Brain pericyte (primary cell): ENCODE data around the gene REG1A.

Experiments
- DNase-seq: peaks from one replicate; pipeline ENCODE4 v3.0.0-alpha.2; 2012; ENCODE audit warnings: low read depth, low spot score

Gene REG1A, protein sequence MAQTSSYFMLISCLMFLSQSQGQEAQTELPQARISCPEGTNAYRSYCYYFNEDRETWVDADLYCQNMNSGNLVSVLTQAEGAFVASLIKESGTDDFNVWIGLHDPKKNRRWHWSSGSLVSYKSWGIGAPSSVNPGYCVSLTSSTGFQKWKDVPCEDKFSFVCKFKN

DNA sequence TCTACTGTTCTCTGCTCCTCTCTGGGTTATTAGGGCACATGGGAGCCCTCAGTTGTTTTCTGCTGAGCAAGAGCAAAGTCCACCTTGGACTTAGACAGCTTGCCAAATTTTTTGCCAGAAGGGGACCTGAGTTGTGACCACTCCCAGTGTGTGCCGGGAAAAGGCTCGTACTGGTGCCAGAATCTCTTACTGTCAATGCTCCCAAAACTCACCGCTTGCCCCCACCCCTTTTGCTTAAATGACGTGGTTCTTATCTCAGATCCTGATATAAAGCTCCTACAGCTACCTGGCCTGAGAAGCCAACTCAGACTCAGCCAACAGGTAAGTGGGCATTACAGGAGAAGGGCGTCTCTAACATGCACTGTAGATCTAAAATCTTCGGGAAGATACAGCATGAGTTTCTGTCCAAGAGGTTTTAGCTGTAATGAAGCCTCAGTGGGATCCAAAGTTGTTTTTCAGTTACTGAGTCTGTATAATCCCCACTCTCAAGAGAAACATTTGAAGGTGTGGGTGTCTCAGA is at the start of gene REG1A:
REG1A (plus strand) TSS at position 295 of the 520 bp plus-strand sequence. CDS start 374 bp downstream, outside the sequence.
- DNase-seq = no peak

GRCh38 chr2:79071078-79071477 is 49.2 kb upstream of the REG1A start:
- DNase-seq = no peak

- DNase-seq = no peak
These were observed 37.3 kb upstream of the REG1A start for GRCh38 chr2:79082987-79083386.

DNA sequence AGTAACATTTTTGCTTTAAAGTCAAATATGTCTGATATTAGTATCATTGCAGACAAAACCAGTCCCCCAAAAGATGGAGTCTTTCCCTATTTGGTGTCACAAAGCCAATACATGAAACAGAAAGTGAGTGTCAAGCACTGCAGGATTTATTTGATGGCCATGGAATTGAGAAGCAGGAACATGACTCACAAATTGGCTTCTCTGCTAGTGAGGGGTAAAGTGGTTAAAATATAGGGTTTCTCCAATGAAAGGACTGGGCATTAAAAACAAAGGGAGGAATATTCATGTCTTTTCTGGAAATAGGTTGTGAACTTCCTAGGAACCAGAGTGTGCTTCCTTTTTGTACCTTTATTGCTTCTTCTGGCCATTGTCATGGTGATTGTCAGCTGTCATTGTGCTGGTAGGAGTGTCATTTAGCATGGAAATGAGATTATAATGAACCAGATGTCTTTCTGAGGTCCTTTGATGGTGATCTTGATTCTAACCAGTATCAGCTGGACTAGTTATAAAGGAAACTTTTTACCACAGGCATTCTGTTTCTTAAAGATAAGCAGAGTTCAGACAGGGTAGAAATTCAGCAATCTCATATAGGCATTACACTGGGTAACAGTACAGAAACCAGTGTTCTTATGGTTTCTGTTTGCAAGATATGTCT is 36.6 kb upstream of the REG1A start:
- no peak for DNase-seq

- no peak for DNase-seq
These were observed 35.7 kb upstream of the REG1A start for GRCh38 chr2:79084495-79085135.

GRCh38 chr2:79085382-79085781 is 34.9 kb upstream of the REG1A start:
- no peak for DNase-seq

DNA sequence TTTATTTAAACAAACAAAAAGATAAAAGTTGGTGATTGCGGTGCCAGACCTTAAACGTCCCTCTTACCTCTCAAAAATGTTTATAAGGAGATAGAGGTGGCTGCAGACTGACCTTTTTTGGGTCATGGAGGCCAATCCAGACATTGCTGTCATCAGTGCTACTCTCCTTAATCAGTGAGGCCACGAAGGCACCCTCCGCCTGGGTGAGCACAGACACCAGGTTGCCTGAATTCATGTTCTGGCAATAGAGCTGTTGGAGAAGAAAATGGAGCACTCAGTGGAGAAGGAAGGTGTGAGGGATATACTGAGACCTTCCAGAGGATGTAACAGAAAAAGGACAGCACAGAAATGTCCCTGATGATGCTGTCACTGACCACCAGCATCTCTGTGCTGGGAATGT is 34.0 kb upstream of the REG1A start:
- DNase-seq = no peak

GRCh38 chr2:79087785-79088364 is 32.4 kb upstream of the REG1A start, which contains the start of gene REG1B:
Gene REG1B, minus strand, starts transcription at chr2:79087993. Its CDS starts 381 bp downstream, at chr2:79087612.
- no peak for DNase-seq

DNA sequence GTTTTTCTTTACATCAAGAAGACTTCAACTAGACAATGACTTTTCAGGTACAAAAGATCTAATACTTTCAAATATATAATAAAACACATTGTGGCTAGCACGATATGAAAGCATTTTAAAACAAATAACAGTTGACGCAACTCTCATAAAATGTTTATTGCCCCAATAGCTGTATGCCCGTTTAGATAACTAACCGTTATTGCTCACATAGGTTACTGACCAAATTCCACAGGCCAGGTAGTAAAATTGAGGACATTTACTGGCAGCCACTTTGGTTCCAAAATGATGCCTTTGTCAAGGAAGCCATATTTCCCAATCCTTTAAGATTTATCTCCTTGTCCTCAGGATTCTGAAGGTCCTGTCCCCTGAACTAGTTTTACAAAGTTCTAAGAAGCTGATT is 29.6 kb upstream of the REG1A start:
- no peak for DNase-seq

DNA sequence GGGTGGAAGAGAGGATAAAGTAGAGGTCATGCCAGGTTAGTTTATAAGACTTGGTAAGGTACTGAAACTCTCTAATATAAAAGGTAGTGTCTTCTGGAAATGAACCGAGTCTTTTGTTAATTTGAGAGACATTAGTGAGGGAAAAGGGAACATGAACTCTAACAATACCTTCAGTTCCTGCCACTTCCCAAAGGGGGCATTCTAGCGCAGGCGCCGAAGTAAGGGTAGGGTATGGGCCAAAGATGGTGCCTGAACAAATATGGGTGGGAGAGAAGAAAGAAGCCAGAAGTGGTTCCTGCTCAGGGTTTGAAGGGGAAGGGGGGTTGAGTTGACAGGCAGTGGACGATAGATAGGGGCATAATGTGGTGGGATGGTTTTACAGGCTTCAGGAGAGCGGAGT is 22.4 kb upstream of the REG1A start:
- DNase-seq = no peak

DNA sequence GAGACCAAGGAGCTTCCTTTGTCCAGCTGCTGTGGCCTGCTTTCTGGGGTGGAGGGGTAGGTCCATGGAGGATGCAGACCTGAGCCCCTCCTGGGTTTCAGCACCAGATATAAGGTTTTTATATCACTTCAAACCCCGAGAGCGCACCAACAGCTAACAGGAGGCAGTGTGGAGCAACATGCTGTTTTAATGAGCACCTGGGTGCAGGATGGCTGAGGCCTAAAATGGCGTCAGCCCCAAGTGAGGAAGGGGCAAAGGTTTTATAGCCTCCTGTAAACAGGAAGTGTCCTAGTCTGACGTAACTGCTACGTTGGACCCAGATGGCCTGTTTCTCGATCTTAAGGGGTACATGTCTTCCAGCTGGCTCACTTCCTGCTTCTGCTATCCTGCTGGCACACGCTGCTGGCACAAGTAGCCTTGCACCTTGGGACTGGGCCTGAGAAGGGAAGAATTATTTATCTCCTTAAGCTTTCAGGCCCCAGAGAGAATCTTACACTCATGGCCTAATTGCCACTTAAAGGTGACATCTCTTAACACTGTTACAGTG is 21.1 kb upstream of the REG1A start:
- no peak for DNase-seq

- DNase-seq = no peak
These were observed 20.0 kb upstream of the REG1A start for GRCh38 chr2:79100285-79100684.

DNA sequence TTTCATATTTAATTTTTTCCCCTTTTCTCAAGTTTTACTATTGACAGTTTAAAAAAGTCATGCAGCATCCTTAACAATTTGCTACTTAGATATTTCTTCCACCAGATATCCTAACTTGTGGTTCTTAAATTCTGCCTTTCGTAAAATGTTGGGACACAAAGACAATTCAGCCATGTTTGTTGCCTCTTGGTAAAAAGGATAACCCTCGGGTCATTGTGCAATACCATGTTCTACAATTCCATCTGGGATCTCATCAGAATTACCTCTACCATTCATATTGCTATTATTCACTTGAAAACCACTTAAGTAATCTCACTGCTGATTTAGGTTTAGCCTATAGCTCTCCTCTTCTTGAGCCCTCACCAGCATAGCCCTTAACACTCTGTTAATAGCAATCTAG is 19.3 kb upstream of the REG1A start:
- no peak for DNase-seq

DNA sequence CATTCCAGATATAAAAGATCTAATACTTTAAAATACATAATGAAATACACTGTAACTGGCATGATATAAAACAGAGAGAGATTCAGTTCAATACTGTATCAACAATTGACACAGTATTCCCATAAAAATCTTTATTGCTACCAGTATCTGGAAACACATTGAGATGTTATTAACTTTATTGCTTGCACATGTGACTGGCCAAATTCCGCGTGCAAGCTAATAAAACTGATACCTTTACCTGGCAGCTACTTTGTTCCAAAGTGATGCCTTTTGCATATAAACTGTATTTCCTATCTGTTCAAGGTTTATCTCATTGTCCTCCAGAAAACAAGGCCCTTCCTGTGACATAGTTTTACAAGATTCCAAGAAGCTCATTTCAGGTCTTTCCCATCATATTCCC is 17.1 kb upstream of the REG1A start:
- no peak for DNase-seq

GRCh38 chr2:79105259-79105658 is 15.0 kb upstream of the REG1A start:
- DNase-seq = no peak

DNA sequence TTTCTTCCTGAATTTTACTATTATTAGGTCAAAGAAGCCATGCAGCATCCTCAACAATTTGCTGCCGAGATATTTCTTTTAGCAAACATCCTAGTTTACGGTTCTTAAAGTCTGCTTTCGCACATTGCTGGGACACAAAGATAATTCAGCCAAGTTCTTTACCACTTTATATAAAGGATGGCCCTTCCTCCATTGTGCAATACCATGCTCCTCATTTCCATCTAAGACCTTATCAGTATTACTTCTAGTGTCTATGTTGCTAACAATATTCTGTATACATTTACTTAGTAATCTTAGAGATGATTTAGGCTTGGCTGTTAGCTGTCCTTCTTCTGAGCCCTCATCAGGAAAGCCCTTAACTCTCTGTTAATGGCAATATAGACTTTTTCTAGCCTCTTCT is 8.0 kb upstream of the REG1A start:
- DNase-seq = no peak

GRCh38 chr2:79114797-79115494 is 5.3 kb upstream of the REG1A start:
- no peak for DNase-seq

- DNase-seq = no peak
These were observed 3.0 kb upstream of the REG1A start for GRCh38 chr2:79116997-79117928.

DNA sequence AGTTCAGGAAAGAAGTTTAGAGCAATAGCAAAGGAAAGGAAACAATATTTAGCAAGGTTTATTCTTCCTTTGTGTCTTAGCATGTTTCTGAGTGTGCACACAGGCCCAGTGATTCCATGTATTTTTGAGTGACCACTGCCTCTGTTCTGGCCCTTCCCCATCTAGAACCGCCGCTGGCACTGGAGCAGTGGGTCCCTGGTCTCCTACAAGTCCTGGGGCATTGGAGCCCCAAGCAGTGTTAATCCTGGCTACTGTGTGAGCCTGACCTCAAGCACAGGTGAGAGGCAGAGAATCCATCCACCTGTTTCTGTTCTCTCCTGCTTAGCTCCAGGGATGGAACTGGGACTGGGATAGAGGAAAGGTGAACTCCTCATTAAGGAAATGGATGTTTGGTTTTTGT is 2.4 kb downstream of the REG1A start:
- DNase-seq = no peak

- DNase-seq = no peak
These were observed 4.8 kb downstream of the REG1A start for GRCh38 chr2:79124907-79125720.
